Activated T-cell treated with anti-CD3 and anti-CD28 coated beads, Interleukin-2, amount 50 U/mL, for 1 hour (primary cell): ENCODE results near the gene ADNP2.
"Not testable (repeated sequence)": the region's sequence is repeated elsewhere in the genome, so short reads cannot be mapped to it uniquely, and the experiment has no call there.

Experiments
- DNase-seq: peaks from one replicate; pipeline ENCODE4 v3.0.0-alpha.2; 2020

The ADNP2 gene

DNA sequence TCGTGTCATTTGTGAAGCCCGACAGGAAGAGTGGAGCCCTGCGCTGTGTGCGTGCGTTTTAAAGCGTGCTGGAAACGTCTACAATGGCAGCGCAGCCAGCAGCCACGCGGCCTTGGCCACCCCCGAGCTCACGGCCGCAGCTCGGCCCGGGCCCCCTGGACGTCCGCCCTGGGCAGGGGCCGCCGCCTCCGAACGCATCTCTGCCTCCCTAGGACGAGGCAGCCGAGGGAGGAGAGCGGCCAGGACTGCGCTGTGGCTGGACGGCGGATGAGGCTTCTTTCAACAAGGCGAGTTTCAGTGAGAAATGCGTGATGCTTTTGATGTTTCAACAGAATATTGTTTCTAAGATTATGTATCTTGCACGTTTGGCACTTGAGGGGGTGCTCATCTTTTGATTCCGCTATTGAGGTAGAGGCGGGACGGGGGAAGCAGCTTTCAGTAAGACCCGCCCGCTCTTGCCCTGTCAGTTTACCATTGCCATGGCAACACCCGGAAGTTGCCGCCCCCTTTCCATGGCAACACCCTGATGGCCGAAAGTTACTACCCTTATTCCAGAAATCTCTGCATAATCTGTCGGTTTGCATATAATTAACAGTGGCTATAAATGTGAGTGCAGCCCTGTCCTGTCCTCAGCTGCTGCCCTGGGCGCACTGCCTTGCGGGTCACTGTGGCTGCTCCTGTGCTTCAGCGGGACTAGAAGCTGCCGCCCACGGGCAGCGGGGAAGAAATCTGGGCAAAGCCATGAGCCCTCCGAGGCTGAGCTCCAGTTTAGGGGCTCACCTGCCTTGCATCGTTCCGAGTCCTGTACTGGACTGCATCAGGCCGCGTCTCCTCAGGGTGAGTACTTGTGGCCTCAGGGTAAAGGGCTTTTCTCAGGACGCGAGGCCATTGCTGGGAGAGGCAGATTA lies 38.6 kb downstream of the ADNP2 start:
- DNase-seq = peak; percentile 70

DNA sequence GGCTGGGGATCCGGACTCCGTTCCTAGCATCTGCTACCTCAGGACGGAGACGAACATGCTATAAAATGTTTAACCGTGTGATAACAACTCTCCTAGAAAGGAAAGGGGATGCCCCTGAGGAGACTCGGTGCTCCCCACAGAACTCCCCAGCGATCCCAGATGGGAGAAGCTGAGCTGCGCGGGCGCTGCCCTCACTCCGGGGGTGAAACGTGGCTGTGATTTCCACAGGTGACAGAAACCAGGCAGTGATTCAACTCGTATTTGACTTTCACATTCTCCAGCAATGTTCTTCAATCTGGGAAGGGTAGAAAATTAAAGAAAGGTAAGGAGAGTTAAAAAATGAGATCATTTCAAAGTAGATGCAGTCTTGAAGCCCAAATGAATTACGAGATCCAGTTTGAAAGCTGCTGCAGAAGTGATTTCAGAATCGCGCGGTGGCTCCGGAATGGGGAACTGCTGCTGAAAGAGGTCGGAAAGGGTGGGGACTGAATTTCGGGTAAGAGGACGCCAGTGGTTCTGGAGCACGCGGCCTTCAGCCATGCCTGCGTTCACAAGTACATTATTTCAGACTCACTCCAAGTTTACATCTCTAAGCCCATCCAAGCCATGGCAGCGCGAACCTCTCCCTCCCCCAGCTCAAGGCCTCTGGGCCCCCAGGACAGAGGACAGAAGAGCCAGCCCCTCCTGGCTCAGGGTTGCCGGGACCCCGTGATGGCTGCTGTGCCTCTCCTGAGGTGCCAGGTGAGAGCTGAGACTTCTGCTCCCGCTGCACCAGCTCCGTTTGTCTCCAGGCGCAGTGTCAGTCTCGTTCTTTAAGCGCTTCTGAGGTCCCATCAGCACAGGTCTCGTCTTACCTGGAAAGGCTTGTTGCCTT lies 39.5 kb downstream of the ADNP2 start:
- no peak for DNase-seq

DNA sequence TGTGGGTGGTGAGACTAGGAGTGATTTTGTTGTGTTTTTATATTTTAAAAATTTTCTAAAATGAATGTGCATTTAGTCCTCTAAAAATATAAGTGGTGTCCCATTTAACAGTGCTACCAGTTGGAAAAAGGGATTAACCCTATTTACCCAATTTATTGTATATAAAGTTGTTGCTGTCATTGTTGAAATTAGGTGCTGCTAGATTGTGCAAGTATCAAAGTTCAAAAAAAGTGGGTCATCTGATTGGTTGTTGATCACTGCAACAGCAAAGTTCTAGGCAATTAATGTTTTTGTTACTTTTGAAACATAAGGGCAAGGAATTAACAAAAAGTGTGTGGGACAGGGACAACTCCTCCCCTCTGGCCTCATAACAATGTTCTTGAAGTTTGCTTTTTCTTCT lies 40.6 kb downstream of the ADNP2 start:
- DNase-seq = no peak

GRCh38 chr18:80154293-80154692 lies 45.2 kb downstream of the ADNP2 start:
- DNase-seq = no peak

GRCh38 chr18:80157708-80158343 lies 48.8 kb downstream of the ADNP2 start:
- DNase-seq = peak; percentile 79

GRCh38 chr18:80158365-80158764 lies 49.3 kb downstream of the ADNP2 start:
- DNase-seq = no peak

- peak; percentile 56 for DNase-seq
Observed at GRCh38 chr18:80159713-80160636, 50.9 kb downstream of the ADNP2 start.

DNA sequence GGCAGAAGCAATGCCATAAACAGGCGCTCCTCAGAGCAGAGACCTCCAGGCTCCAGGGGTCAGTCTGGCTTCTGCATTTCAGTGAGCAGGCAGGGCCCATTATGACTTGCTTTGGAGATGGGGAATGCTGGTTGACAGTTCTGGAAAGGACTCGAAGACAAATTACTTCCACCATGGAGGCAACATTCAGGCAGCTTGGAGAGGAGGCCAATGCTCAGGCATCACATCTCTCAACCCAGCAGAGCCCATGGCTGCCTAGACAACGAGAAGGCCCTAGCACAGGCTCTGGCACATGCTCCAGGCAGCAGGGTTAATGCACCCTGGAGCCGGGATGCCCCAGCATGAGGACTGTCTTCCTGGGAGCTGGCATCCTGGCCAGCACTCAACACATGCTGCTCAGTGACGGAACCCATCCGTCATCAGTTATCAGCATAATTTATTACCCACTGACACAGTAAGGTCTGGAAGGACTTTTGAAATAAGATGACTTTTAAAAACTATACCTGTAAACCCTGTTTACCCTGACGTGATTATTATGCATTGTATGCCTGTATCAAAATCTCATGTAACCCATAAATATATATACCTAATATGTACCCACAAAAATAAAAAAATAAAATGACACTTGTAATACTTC lies 52.8 kb downstream of the ADNP2 start:
- no peak for DNase-seq

- DNase-seq = no peak
Observed at GRCh38 chr18:80163183-80163582, 54.1 kb downstream of the ADNP2 start.

DNA sequence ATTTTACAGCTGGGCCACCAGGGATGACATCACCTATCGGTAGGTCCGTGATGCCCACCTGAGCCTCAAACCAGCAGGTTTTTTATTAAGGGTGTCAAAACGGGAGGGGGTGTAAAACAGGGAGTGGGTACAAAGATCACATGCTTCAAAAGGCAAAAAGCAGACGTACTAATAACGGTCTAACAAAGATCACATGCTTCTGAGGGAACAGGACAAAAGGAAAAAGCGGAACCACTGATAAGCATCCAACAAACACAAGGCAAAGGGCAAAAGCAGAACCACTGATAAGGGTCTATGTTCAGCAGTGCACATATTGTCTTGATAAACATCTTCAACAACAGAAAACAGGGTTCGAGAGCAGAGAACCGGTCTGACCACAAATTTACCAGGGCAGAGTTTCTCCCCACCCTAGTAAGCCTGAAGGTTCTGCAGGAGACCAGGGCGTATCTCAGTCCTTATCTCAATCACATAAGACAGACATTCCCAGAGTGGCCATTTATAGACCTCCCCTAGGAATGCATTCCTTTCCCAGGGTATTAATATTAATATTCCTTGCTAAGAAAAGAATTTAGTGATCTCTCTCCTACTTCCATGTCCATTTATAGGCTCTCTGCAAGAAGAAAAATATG lies 55.8 kb downstream of the ADNP2 start:
- not testable (repeated sequence) for DNase-seq

DNA sequence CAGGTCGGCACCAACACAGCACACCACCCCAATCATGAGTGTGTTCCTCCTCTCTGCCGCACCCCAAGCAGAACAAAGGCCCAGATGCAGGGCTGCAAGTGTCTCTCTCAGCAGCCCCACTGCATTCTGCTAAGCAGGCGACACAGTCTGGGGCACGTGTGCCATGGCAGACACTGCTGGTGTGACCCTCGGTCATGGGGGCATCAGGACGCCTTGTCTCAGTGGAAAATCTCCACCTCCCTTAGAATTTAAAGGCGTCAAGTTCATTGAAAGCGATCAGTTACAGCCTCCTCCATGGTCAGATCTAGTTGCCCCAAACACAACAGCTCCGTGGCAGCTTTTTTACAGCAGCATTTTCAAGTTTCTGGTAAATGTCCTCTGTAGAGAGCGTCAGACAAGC lies 57.2 kb downstream of the ADNP2 start:
- no peak for DNase-seq

GRCh38 chr18:80166725-80167124 lies 57.7 kb downstream of the ADNP2 start:
- DNase-seq = no peak

DNA sequence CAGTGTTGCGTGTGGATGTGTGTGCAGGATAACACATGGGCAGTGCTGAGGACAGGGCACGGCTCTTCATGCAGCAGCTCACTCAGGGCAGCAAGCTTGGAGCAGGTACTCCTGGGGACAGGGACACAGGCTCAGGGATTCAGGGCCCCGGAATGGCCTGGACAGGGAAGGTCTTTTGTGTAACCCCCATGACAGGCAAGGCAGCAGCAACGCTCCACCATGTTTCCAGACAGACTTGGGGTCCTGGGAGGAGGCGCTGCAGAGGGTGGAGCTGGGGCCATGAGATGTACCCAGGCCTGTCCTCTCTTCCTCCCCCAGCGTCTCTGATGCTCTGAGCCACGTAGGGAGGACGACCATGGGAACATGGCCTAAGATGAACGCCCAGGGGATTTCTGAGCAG lies 58.3 kb downstream of the ADNP2 start:
- no peak for DNase-seq

GRCh38 chr18:80167931-80168330 lies 58.9 kb downstream of the ADNP2 start:
- no peak for DNase-seq

GRCh38 chr18:80168346-80168745 lies 59.3 kb downstream of the ADNP2 start:
- no peak for DNase-seq

DNA sequence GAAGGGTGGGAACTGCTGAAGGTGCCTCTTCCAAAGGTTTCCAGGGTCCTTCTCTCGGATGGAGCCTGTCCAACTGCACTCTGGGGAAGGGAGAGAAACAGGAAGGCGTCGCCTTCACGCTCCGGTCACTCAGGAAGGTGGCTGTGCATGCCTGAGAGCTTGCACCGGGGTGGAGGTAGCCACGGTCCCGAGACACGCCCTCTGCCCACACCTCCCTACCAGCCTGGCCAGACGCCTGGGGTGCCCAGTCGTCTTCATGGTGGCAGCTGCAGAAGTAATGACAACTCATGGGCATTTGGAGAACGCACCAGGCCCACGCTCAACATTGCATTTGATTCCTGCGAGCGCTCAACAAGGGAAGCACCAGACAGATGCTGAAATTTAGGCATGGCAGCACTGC lies 59.9 kb downstream of the ADNP2 start:
- DNase-seq = no peak

DNA sequence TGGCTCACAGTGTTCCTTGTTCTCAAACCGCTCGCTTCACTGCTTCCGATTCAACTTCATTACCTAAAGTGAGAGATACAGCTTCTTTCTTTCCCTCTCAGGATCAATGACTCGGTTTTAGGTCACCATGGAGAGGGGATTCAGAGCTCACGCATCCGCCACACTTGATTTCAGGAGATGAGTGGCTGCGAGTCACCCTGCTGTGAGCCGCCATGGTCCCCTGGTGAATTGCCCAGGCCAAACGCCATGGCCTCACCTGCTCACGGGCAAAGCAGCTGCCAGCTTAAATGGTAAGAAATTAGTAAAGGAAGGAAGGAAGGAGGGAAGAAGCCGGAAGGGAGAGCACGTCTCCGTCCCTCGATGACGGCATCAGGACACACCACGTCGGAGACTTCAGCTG lies 60.5 kb downstream of the ADNP2 start:
- DNase-seq = no peak

DNA sequence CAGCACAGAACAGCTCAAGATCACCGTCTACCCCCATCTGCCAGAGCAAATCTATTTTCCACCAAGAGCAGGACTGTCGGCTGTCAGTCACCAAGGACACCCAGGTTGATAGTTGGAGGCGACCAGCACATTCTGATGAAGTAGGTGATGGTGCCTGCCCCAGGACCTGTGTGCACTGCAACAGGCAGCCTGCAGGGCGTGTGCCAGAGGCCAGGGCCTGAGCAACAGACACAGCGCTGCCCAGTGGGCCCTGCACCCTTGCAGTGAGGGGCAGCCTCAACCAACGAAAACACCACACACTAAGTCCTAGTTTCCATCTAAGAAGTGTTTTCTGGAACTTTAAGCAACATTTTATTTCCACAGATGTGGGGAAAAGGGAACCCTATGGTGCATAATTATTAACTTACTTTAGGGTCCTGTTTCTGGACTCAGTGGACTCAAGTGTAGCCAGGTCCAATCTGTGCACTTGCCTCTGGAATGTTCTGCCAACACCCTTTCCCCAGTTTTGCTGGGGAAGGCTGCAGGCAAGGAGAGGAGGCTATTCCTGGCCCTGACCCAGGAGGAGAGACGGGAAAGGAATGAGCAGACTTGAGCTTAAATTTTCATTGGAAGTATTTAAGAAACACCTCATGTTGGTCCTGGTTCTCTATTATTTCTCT lies 61.5 kb downstream of the ADNP2 start:
- no peak for DNase-seq

GRCh38 chr18:80171054-80171872 lies 62.2 kb downstream of the ADNP2 start:
- DNase-seq = peak; percentile 61

- DNase-seq = no peak
Observed at GRCh38 chr18:80172056-80172455, 63.0 kb downstream of the ADNP2 start.
